HG03039 (cell line): Measurements from ENCODE around the gene CDT1.
"Not testable (repeated sequence)": the region's sequence is repeated elsewhere in the genome, so short reads cannot be mapped to it uniquely, and the experiment has no call there.

Source experiments
- ATAC-seq: cut with Tn5 transposase; IDR thresholded peaks from one replicate; pipeline ENCODE4 v1.9.1; 2021; ENCODE audit warnings: mild to moderate bottlenecking, moderate library complexity; ENCODE audit not compliant: unreplicated experiment

Gene CDT1

DNA sequence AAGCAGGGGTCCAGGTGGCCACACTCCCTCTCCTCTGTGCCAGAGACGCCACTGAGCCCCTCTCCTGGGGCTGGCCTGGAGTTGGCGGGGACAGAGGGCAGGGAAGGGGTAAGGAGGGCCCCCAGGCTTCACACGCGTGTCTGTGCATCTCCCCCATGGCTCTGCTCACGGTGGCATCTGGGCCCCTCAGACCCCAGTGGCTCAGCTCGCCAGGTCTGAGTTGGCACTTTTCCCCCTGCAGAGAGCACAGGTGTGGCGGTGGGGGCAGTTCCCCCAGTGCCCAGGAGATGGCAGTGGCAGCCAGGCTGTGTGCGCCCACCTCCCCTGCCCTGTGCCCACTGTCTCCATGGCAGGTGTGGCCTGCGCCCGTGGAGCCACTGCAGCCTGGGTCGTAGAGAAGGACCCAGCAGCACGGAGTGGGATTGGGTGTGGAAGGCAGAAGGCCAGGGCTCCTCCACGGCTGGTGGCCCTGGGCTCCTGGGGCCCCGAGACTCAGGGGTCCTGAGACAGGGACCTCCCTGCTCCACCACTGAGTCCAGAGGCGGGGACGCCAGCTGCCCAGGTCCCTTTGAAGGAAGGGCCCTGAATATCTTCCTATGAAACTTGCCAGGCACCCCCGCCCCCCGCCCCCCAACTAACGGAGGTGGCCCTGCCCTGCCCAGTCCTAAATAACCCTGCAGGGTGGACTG lies 12.5 kb downstream of the CDT1 start:
- ATAC-seq: no peak

GRCh38 chr16:88816736-88817535 lies 13.3 kb downstream of the CDT1 start:
- no peak for ATAC-seq

GRCh38 chr16:88817785-88818574 lies 14.4 kb downstream of the CDT1 start:
- ATAC-seq: no peak

DNA sequence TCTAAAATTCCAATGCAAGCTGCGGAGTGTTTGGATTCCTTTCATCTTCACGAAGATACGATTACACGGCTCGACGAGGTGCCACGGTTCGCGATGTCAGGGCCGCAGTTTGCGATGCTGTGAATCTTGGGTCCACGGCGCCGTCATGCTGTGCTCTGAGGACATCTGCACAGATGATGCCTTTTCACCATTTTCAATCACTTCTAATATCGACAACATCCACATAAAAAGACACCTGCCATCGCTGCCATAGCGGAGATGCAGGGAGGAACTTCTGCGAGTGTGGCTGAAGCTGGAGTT lies 14.9 kb downstream of the CDT1 start:
- ATAC-seq: no peak

DNA sequence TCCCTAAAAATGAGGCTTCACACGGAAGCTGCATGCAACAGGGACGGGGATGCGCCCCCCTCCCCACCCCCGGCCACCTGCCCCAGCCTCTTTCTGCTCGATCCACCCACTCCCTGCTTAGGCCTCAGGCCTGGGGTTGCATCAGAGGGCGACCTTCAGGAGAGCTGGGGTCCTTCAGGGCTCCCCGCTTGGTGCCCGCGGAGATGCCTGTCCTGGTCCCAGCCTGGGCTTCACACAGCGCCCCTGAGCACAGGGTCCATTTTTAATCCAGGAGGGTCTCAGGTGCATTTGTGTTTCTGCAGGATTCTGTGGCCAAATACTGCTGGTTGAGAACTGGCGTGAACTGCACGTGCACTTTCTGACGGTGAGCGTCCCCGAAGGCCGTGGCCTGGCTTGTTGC lies 15.5 kb downstream of the CDT1 start:
- no peak for ATAC-seq

- no peak for ATAC-seq
Observed at GRCh38 chr16:88820385-88821025, 16.9 kb downstream of the CDT1 start.

GRCh38 chr16:88821168-88821850 lies 17.7 kb downstream of the CDT1 start:
- no peak for ATAC-seq

- ATAC-seq: no peak
Observed at GRCh38 chr16:88822281-88823040, 18.9 kb downstream of the CDT1 start.

DNA sequence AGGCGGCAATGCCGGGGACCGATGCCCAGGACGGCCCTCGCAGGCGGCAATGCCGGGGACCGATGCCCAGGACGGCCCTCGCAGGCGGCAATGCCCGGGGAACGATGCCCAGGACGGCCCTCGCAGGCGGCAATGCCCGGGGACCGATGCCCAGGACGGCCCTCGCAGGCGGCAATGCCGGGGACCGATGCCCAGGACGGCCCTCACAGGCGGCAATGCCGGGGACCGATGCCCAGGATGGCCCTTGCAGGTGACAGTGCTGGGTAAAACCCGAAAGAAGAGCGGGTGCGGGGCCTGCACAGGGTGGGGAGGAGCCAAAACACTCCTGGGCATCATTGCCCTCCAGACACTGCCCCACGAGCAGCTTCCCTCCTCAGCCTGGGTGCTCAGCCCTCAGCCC lies 20.1 kb downstream of the CDT1 start:
- ATAC-seq: not testable (repeated sequence)

DNA sequence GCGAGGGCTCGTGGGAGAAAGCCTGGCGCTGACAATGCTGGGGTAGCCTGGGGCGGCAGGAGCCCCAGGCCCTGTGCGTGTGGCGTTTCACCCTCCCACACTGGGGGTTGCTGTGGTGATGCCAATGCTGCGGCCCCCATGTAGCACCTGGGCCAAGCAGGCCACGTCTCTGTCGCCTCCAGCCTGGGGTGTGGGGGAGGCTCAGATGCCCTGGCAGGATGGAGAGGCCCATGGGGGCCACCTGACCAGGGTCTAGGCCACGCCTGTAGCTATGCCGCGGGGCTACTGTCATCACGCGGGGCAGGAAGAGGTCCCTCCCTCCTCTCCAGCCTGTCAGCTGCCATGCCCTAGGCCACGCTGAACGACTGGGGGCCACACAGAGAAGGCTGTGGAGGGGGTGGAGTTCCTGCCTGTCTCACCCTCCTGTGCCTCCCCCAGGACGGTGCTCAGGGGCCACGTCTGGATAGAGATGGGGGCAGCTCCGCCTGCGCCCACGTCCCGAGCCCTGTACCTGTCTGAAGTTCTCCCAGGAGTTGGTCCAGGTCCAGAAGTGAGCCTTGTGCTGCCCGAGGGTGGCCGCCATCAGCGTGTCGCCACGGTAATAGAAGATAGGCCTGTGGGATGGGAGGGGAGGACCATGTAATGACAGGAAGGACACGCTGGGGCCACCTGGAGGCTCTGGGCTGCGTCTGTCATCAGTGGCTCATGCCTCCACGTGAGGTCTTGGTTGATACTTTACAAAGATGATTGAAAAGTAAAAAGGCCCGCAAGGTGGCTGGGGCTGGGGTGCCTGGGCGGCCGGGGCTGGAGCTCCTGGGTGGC lies 20.9 kb downstream of the CDT1 start:
- no peak for ATAC-seq

GRCh38 chr16:88825146-88825545 lies 21.6 kb downstream of the CDT1 start:
- no peak for ATAC-seq

DNA sequence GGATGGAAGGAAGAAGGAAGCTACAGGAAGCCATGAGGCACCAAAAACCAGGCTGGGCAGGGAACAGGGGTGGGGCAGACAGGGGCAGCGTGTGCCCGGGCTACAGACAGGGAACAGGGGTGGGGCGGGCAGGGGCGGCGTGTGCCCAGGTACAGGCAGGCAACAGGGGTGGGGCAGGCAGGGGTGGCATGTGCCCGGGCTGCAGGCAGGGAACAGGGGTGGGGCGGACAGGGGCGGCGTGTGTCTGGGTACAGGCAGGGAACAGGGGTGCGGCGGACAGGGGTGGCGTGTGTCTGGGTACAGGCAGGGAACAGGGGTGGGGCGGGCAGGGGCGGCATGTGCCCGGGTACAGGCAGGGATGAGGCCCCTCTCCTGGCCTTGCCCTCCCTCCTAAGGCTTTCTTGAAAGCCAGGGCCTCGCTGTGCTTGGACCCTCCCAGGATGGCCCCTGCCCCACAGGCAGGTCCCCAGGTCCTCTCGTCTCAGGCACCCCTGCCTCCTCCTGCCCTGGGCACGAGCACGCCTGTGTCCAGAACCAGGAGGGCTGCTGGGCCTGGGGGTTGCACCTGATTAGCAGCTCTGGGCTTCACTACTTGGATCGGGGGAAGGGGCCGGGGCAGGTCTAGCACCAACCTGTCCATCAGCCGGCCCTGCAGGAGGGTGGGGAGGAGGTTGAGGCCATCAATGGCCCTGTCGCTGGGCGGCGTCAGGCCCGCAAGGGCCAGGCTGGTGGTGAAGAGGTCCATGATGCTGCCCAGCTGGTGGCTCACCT lies 22.7 kb downstream of the CDT1 start:
- no peak for ATAC-seq

DNA sequence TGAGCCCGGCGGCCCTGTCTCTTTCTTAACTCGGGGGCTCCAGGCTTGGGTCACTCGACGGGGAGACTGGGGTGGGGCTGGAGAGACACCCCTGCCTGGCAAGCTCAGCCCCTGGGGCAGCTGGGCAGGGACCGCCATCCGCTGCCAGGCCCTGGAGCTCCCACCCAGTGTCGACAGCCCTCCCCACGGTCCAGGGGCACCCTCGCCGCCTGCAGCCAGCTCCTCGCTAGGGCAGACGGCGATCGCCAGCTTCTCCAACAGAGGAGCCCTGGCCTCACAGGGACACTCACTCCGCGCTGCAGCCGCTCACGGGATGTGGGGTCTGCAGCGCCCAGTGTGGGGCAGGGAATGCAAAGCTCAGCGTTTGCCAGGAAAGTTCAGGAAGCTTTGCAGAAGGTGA lies 24.1 kb downstream of the CDT1 start:
- no peak for ATAC-seq

DNA sequence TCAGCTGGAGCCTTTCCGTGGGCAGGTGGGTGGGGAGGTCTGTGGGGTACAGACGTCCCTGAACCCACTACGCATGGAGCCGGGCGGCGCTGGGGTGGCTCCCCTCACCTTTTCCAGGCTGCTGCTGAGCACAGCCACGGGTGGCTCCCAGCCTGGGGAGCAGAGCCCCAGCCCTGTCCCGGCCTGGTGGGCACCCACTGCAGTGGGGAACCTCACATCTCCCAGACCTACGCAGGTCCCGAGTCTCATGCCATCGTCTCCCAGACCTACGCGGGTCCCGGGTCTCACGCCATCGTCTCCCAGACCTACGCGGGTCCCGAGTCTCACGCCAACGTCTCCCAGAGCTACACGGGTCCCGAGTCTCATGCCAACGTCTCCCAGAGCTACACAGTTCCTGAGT lies 25.1 kb downstream of the CDT1 start:
- no peak for ATAC-seq

DNA sequence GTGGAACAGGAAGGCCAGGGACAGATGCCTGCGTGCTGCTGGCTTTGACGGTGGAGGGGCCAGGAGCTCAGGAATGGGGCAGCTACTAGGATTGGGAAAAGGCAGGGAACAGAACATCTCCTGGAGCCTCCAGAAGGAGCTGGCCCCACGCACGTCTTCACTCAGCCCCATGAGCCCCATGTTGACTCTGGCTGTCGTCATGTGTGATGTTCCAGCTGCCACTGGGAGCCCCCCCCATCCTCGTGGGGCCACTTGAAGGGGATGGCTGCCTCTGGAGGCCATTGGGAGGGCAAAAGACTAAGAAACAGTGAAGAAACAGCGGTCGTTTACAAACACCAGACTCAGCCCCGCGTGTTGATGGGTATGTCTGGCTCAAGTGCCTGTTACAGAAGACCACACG lies 26.7 kb downstream of the CDT1 start:
- no peak for ATAC-seq

- ATAC-seq: no peak
Observed at GRCh38 chr16:88830783-88831182, 27.2 kb downstream of the CDT1 start.

DNA sequence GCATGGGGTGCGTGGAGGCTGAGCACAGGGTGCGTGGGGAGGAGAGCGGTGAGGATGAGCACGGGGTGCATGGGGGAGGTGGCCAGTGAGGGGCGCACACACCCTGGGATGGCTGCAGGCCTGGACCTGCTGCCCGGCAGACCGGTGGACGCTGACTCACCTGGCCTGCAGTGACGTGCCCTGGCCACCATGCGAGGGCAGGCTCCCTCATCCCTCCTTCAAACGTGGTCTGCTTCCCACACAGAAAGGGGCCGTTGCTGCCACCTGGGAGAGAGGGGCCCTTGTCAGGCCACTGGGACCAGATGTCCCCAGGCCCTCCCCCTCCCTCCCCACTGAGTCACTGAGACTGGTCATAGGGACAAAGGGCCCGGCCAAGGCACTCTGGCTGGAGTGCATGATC lies 28.2 kb downstream of the CDT1 start:
- no peak for ATAC-seq

GRCh38 chr16:88833086-88833485 lies 29.5 kb downstream of the CDT1 start:
- no peak for ATAC-seq

GRCh38 chr16:88834670-88835069 lies 31.1 kb downstream of the CDT1 start:
- no peak for ATAC-seq
